Parathyroid adenoma (tissue), 2 donors: ENCODE data around the gene DNAJB8.

Experiments
- H2AFZ ChIP-seq: fragments of 300-600 bp; sonication (generic); one replicate; pipeline ENCODE4 v1.7.0; 2017; ENCODE audit warnings: antibody characterized with exemption, mild to moderate bottlenecking
- H3K27ac ChIP-seq: fragments of 300-600 bp; sonication (generic); one replicate; pipeline ENCODE4 v1.7.0; 2017
- H3K27me3 ChIP-seq: fragments of 300-600 bp; sonication (generic); one replicate; pipeline ENCODE4 v1.7.0; 2017; ENCODE audit warnings: low read length; ENCODE audit not compliant: control insufficient read depth, insufficient read depth
- H3K36me3 ChIP-seq: fragments of 300-600 bp; sonication (generic); one replicate; pipeline ENCODE4 v1.7.0; 2017; ENCODE audit warnings: low read length; ENCODE audit not compliant: control insufficient read depth, insufficient read depth
- H3K4me1 ChIP-seq: fragments of 300-600 bp; sonication (generic); one replicate; pipeline ENCODE4 v1.7.0; 2017; ENCODE audit warnings: control low read depth
- H3K4me2 ChIP-seq: fragments of 300-600 bp; sonication (generic); one replicate; pipeline ENCODE4 v1.7.0; 2017; ENCODE audit warnings: low read length
- H3K4me3 ChIP-seq: fragments of 300-600 bp; sonication (generic); one replicate; pipeline ENCODE4 v1.7.0; 2017; ENCODE audit warnings: low read depth, low read length
- H3K79me2 ChIP-seq: fragments of 300-600 bp; sonication (generic); one replicate; pipeline ENCODE4 v1.7.0; 2017; ENCODE audit warnings: control low read depth
- H3K9ac ChIP-seq: fragments of 300-600 bp; sonication (generic); one replicate; pipeline ENCODE4 v1.7.0; 2017; ENCODE audit warnings: mild to moderate bottlenecking
- H3K9me3 ChIP-seq: fragments of 300-600 bp; sonication (generic); one replicate; pipeline ENCODE4 v1.7.0; 2017; ENCODE audit warnings: low read length; ENCODE audit not compliant: control insufficient read depth
- TF ChIP-seq, protein P1 (sequence below): fragments of 300-600 bp; sonication (generic); IDR thresholded peaks from one replicate; pipeline ENCODE4 v1.7.0; 2017; ENCODE audit warnings: antibody characterized with exemption, mild to moderate bottlenecking
- donor health status: primary hyperparathyroidism.

The DNAJB8 gene

DNA sequence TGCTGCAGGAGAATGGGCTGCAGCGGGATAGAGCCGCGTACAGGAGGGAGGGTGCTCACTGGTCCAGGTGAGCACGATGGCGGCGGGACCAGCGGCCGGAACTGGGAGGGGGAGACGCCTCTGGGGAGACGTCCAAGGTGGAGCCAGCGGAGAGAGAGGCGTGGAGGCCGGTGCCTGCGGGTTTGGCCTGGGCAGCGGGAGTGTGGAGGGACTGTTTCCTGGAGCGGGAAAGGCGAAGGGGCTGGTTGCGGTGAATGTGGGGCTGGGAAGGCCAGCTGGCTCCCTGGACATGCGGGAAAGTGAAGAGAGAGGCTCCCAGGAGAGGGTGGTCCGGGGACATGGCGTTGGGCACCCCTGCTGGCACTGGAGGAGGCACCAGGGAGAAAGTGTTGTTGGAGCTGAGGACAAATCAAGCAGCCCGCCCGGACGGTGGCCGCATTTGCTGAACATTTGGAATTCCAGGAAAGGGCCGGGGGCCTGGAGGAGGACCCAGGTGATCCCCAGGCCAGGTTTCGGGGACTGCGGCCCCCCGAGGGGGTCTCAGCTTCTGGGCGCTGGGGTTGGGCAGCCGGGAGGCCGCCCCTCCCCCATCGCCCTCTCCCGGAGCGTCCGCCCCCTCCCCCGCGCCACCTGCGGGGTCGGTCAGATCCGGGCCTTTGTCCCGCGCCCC is 34.3 kb downstream of the DNAJB8 start:
- peak overlapping the region; percentile 93 for H2AFZ ChIP-seq
- H3K4me1 ChIP-seq: peaks cover 26% of the 10 kb centered on the region
- no peaks in the 10 kb centered on the region for H3K9me3 ChIP-seq
- TF ChIP-seq, protein P1, sequence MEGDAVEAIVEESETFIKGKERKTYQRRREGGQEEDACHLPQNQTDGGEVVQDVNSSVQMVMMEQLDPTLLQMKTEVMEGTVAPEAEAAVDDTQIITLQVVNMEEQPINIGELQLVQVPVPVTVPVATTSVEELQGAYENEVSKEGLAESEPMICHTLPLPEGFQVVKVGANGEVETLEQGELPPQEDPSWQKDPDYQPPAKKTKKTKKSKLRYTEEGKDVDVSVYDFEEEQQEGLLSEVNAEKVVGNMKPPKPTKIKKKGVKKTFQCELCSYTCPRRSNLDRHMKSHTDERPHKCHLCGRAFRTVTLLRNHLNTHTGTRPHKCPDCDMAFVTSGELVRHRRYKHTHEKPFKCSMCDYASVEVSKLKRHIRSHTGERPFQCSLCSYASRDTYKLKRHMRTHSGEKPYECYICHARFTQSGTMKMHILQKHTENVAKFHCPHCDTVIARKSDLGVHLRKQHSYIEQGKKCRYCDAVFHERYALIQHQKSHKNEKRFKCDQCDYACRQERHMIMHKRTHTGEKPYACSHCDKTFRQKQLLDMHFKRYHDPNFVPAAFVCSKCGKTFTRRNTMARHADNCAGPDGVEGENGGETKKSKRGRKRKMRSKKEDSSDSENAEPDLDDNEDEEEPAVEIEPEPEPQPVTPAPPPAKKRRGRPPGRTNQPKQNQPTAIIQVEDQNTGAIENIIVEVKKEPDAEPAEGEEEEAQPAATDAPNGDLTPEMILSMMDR: no peak
- H3K4me3 ChIP-seq: peak overlapping the region; percentile 60
- H3K36me3 ChIP-seq: no peaks in the 10 kb centered on the region
- H3K79me2 ChIP-seq: no peaks in the 10 kb centered on the region
- peak overlapping the region; percentile 8 for H3K9ac ChIP-seq
- H3K27me3 ChIP-seq: no peaks in the 10 kb centered on the region
- H3K27ac ChIP-seq: peak overlapping the region; percentile 48
- H3K4me2 ChIP-seq: peak overlapping the region; percentile 76

DNA sequence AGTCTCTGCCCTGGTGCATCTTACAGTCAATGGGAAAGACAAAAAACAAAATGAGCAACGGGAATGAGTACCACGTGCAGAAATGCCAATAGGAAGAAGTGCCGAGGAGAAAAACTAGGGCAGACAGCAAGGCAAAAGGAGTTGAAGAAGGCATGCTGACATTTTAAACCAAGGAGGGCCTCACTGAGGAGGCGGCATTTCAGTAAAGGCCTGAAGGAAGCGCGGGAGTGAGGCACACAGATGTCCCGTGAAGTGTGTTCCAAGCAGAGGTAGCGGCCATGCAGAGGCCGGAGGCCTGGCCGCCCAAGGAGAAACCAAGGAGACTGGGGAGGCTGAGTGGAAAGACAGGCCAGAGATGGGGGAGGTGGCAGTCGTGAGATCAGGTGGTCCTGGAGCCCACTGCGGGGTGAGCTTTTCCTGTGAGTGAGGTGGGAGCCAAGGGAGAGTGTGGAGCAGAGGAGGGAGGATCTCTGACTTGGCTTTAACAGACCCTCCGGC is 34.8 kb downstream of the DNAJB8 start:
- H3K27ac ChIP-seq: peak overlapping the region; percentile 48
- H2AFZ ChIP-seq: peak overlapping the region; percentile 93
- no peaks in the 10 kb centered on the region for H3K36me3 ChIP-seq
- no peak overlapping the region for H3K9ac ChIP-seq
- peaks cover 28% of the 10 kb centered on the region for H3K4me1 ChIP-seq
- TF ChIP-seq, protein P1: no peak
- H3K27me3 ChIP-seq: no peaks in the 10 kb centered on the region
- H3K4me2 ChIP-seq: peak overlapping the region; percentile 76
- H3K9me3 ChIP-seq: no peaks in the 10 kb centered on the region
- H3K4me3 ChIP-seq: peak overlapping the region; percentile 60
- H3K79me2 ChIP-seq: no peaks in the 10 kb centered on the region

DNA sequence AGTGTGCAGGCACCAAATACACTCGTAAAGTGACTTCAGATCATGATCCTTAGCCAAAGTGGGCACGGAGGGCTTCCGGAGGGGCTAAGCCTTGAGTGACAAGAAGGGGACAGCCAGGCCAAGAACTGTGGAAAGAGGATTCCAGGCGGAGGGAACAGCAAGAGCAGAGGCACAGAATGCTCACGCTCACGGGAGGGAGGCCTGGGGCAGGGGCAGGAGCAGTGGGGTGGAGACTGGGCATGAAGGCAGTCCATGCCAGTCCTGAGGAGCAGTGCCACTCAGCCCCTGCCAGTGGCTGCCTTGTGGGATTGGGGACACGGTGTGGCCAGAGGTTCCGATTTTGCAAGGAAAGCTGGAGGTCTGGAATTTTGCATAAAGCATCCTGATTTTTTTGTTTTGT is 36.0 kb downstream of the DNAJB8 start:
- Histone ChIP-seq H3K9ac (no peak overlapping the region), H3K27ac (no peak overlapping the region), H3K4me2 (no peak overlapping the region), H2AFZ (no peak overlapping the region), H3K79me2 (no peaks in the 10 kb centered on the region), H3K27me3 (no peaks in the 10 kb centered on the region), H3K4me1 (peaks cover 21% of the 10 kb centered on the region), H3K9me3 (no peaks in the 10 kb centered on the region), H3K36me3 (no peaks in the 10 kb centered on the region), H3K4me3 (no peak overlapping the region)
- TF ChIP-seq, protein P1: no peak

DNA sequence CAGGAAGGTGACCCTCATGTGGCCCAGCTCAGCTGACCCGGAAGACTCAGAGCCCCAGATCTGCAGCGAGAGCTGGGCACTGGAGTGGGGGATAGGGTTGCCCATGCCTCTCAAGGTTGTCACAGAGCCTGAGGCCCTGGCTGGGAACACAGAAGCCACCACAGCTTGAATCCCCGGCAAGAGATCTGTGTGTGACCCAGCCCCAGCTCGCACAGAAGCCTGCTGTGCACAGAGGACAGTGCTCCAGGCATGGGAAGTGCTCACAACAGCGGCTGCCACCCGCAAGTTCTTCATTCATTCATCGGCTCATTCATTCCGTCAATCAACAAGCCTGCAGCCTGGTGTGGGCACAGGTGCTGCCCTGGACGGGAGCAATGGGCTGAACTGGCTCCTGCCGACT is 36.4 kb downstream of the DNAJB8 start:
- no peaks in the 10 kb centered on the region for H3K79me2 ChIP-seq
- H3K4me2 ChIP-seq: no peak overlapping the region
- peaks cover 19% of the 10 kb centered on the region for H3K4me1 ChIP-seq
- H3K9me3 ChIP-seq: no peaks in the 10 kb centered on the region
- TF ChIP-seq, protein P1: no peak
- no peak overlapping the region for H3K4me3 ChIP-seq
- no peak overlapping the region for H3K27ac ChIP-seq
- no peak overlapping the region for H2AFZ ChIP-seq
- H3K36me3 ChIP-seq: no peaks in the 10 kb centered on the region
- no peak overlapping the region for H3K9ac ChIP-seq
- H3K27me3 ChIP-seq: no peaks in the 10 kb centered on the region

DNA sequence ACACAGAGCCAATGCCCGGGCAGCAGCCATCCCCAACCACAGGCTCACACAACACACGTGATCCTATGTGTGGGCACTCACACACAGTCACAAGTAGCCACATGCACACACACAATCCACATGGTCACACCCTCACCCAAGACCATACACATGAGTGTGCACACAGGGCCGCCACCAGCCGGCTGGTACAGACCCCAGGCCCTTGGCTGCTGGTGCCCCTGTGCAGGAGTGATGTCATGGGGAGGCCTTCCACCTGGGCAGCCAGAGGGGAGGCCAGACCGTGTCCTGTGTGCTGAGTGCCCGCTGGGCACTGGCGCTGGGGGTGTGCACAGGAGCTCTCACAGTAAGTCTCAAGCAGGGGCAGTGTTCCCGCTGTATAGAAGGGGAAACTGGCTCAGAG is 36.9 kb downstream of the DNAJB8 start:
- H3K4me1 ChIP-seq: peaks cover 15% of the 10 kb centered on the region
- H3K9ac ChIP-seq: no peak overlapping the region
- H3K36me3 ChIP-seq: no peaks in the 10 kb centered on the region
- H3K4me2 ChIP-seq: no peak overlapping the region
- no peaks in the 10 kb centered on the region for H3K79me2 ChIP-seq
- no peaks in the 10 kb centered on the region for H3K27me3 ChIP-seq
- H3K9me3 ChIP-seq: no peaks in the 10 kb centered on the region
- H3K4me3 ChIP-seq: no peak overlapping the region
- no peak overlapping the region for H2AFZ ChIP-seq
- TF ChIP-seq, protein P1: no peak
- H3K27ac ChIP-seq: no peak overlapping the region
